Measurements from ENCODE around the gene PYGM. TPM values are rescaled to one million over a fixed set of nuclear protein-coding genes. Genes with fewer than 3 reads are reported as not detected.

Gene PYGM
- total RNA-seq, 1 donor = 0.36 TPM

DNA sequence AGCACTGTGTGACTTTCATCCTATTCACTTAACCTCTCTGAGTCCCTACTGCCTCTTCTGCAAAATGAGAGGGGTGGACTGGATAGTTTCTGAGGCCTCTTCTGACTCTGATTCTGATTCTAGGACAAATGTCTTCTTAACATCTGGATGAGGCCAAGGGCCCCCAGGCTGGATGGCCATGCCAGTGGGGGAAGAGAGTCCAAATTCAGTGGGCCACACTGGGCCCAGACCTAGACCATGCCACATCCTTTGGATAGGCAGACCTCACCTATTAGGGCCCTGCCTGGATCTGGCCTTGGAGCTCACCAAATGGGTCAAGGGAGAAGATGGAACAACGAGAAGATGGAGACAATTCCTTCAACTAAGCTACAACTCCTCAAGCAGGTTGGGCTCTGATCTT, 61.3 kb downstream of the PYGM start:
- H3K79me2 ChIP-seq (ENCODE audit: insufficient read depth, low read length) = no peaks in the 10 kb centered on the region
- H2AFZ ChIP-seq (ENCODE audit: low read length) = no peak overlapping the region
- no peaks in the 10 kb centered on the region for H3K4me1 ChIP-seq (ENCODE audit: insufficient read depth, low read length)
- TF ChIP-seq, protein P1, sequence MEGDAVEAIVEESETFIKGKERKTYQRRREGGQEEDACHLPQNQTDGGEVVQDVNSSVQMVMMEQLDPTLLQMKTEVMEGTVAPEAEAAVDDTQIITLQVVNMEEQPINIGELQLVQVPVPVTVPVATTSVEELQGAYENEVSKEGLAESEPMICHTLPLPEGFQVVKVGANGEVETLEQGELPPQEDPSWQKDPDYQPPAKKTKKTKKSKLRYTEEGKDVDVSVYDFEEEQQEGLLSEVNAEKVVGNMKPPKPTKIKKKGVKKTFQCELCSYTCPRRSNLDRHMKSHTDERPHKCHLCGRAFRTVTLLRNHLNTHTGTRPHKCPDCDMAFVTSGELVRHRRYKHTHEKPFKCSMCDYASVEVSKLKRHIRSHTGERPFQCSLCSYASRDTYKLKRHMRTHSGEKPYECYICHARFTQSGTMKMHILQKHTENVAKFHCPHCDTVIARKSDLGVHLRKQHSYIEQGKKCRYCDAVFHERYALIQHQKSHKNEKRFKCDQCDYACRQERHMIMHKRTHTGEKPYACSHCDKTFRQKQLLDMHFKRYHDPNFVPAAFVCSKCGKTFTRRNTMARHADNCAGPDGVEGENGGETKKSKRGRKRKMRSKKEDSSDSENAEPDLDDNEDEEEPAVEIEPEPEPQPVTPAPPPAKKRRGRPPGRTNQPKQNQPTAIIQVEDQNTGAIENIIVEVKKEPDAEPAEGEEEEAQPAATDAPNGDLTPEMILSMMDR (IDR thresholded peaks at IDR 0.05; ENCODE audit: extremely low read depth, low read depth, low read length) = no peak
- H3K36me3 ChIP-seq (ENCODE audit: insufficient read depth, low read length) = no peaks in the 10 kb centered on the region
- H4K20me1 ChIP-seq (ENCODE audit: insufficient read depth, low read length) = no peaks in the 10 kb centered on the region
- peak; percentile 54 for DNase-seq (ENCODE audit: insufficient read length, low spot score, missing footprints)
- no peak overlapping the region for H3K4me3 ChIP-seq (ENCODE audit: insufficient read depth, low read length)
- H3K9me3 ChIP-seq (ENCODE audit: low read depth, low read length) = no peaks in the 10 kb centered on the region
- H3K27ac ChIP-seq (ENCODE audit: low read depth, low read length) = no peak overlapping the region
- peaks cover 48% of the 10 kb centered on the region for H3K27me3 ChIP-seq (ENCODE audit: insufficient read depth, low read length)
- no peak overlapping the region for H3K4me2 ChIP-seq (ENCODE audit: insufficient read depth, low read length)

DNA sequence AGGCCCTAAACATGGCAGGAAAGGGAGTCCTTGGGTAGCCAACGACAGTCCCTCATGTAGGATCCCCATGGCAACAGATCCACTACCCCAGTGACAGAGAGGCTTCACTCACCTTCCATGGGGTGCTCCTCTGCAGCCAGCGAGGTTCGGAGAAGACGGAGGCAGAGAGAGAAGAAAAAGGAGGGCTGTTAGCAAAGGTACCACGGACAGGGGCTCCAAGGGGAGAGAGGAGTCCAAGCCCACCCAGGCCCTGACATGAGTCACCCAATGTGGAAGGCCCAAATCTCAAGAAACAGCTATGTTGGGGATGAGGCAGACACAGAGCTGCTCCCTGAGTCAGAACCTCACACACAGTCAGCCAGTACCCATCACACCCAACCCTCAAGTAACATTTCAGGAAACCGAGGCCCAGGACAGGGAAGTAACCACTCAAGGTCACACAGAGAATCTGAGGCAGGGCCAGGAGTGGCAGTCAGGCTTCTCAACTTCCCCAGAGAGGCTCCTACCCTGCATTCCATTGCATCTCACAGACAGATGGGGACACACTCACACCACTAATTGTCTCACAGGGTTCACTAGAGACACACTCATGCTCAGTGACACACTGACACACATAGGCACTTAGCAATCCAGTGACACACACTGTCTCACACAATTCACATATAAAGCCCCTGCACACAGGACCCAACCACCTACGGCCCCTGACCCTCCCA, 62.0 kb downstream of the PYGM start:
- Histone ChIP-seq H3K4me2 (ENCODE audit: insufficient read depth, low read length) (no peak overlapping the region), H3K4me3 (ENCODE audit: insufficient read depth, low read length) (no peak overlapping the region), H3K36me3 (ENCODE audit: insufficient read depth, low read length) (no peaks in the 10 kb centered on the region), H3K27me3 (ENCODE audit: insufficient read depth, low read length) (peaks cover 49% of the 10 kb centered on the region), H4K20me1 (ENCODE audit: insufficient read depth, low read length) (no peaks in the 10 kb centered on the region), H3K79me2 (ENCODE audit: insufficient read depth, low read length) (no peaks in the 10 kb centered on the region), H3K9me3 (ENCODE audit: low read depth, low read length) (no peaks in the 10 kb centered on the region), H3K27ac (ENCODE audit: low read depth, low read length) (no peak overlapping the region), H3K4me1 (ENCODE audit: insufficient read depth, low read length) (no peaks in the 10 kb centered on the region), H2AFZ (ENCODE audit: low read length) (no peak overlapping the region)
- TF ChIP-seq, protein P1 (IDR thresholded peaks at IDR 0.05; ENCODE audit: extremely low read depth, low read depth, low read length) = no peak
- peak; percentile 52 for DNase-seq (ENCODE audit: insufficient read length, low spot score, missing footprints)

Other genes starting within 250 kb of the PYGM start
- not detected in 2 replicates for gene SLC22A11, start 204.0 kb downstream of the PYGM start, total RNA-seq
- gene SLC22A12, start 168.8 kb downstream of the PYGM start, total RNA-seq = not detected in 2 replicates
- 62.5 and 90.1 TPM in 2 replicates for gene NRXN2, start 36.8 kb downstream of the PYGM start, total RNA-seq
- 0.29 TPM in 1 of 2 replicates, not detected in the other for gene RASGRP2, start 15.8 kb downstream of the PYGM start, total RNA-seq
- gene SF1, start 18.6 kb upstream of the PYGM start, total RNA-seq = 114 and 130 TPM in 2 replicates
- 6.2 and 9.8 TPM in 2 replicates for gene MAP4K2, start 43.2 kb upstream of the PYGM start, total RNA-seq
- gene MEN1, start 50.6 kb upstream of the PYGM start, total RNA-seq = 12.3 and 13.3 TPM in 2 replicates
- under 0.01 and 0.29 TPM in 2 replicates for gene CDC42BPG, start 84.7 kb upstream of the PYGM start, total RNA-seq
- gene EHD1, start 118.6 kb upstream of the PYGM start, total RNA-seq = 51.3 and 51.4 TPM in 2 replicates
- 20.0 and 25.7 TPM in 2 replicates for gene ATG2A, start 157.2 kb upstream of the PYGM start, total RNA-seq
- 6.2 and 6.8 TPM in 2 replicates for gene PPP2R5B, start 164.7 kb upstream of the PYGM start, total RNA-seq
- gene GPHA2, start 175.9 kb upstream of the PYGM start, total RNA-seq = not detected in 2 replicates
- gene MAJIN, start 212.1 kb upstream of the PYGM start, total RNA-seq = not detected in 2 replicates
- 0.29 and 1.4 TPM in 2 replicates for gene BATF2, start 237.0 kb upstream of the PYGM start, total RNA-seq